ENCODE data around the gene ACTN2.

Gene ACTN2

DNA sequence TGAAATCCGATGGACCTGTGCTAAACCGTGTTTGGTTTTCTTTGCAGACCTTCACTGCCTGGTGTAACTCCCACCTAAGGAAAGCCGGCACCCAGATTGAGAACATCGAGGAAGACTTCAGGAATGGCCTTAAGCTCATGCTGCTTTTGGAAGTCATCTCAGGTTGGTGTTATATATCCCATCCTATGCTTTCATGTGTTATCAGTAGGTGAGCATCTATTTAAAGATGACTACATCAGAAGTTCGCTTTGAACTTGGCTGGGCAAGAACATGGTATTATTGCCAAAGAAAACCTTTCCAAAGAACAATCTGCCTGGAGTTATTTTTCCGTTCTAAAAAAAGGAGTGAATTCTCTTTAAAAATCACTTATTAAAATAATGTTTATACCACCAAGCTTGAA lies 31.5 kb downstream of the ACTN2 start:
- no peaks in the 10 kb centered on the region for H3K36me3 ChIP-seq (ENCODE audit: control insufficient read depth, insufficient read depth, low read length)
- no peaks in the 10 kb centered on the region for H3K27me3 ChIP-seq (ENCODE audit: control insufficient read depth, insufficient read depth, low read length)
- no peak overlapping the region for H3K4me3 ChIP-seq (ENCODE audit: low read depth, low read length)
- H3K4me1 ChIP-seq (ENCODE audit: control insufficient read depth, insufficient read depth, low read length) = no peaks in the 10 kb centered on the region
- H3K9ac ChIP-seq (ENCODE audit: low read depth, low read length) = no peak overlapping the region
- no peak overlapping the region for H3K27ac ChIP-seq (ENCODE audit: low read depth, low read length)
- H3K9me3 ChIP-seq (ENCODE audit: control insufficient read depth, insufficient read depth, low read length) = no peaks in the 10 kb centered on the region

DNA sequence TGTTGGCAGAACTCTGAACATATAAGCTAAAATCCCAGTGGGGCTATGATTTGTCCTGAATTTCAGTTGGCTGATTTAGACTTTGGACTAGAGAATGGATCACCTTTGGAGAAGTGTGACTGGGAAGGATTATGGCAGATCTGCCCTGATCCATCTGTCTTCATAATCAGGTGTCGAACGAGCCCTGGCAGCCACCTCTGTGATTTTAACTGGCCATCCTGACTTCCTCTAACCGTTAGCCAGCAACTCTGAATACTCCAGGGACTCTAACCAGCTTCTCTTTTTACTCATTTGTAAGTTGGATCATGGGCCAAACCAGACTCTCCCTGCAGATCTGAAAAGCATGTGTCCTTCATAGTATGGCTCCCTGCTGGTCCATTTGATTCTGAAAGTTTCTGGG lies 32.0 kb downstream of the ACTN2 start:
- no peak overlapping the region for H3K27ac ChIP-seq (ENCODE audit: low read depth, low read length)
- H3K4me3 ChIP-seq (ENCODE audit: low read depth, low read length) = no peak overlapping the region
- H3K27me3 ChIP-seq (ENCODE audit: control insufficient read depth, insufficient read depth, low read length) = no peaks in the 10 kb centered on the region
- no peaks in the 10 kb centered on the region for H3K9me3 ChIP-seq (ENCODE audit: control insufficient read depth, insufficient read depth, low read length)
- no peaks in the 10 kb centered on the region for H3K4me1 ChIP-seq (ENCODE audit: control insufficient read depth, insufficient read depth, low read length)
- no peak overlapping the region for H3K9ac ChIP-seq (ENCODE audit: low read depth, low read length)
- H3K36me3 ChIP-seq (ENCODE audit: control insufficient read depth, insufficient read depth, low read length) = no peaks in the 10 kb centered on the region

DNA sequence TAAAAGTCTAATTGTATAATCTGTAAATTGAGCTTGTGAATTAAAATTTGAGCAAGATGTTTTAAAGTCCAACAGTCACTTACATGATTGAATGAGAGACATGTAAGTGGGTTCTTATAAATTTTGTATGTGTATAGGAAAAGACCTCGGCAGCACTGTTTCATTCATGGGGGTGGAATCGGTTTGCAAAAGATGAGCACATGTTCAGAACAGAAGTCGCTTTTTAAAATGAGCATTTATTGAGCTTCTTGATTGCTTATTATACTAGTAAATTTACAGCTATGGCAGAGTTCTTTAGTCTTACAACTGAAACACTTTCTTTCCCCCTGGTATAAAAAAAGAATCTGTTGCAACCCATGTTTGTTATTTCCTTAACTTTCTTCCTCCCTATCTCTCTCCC lies 33.9 kb downstream of the ACTN2 start:
- H3K36me3 ChIP-seq (ENCODE audit: control insufficient read depth, insufficient read depth, low read length) = no peaks in the 10 kb centered on the region
- H3K9ac ChIP-seq (ENCODE audit: low read depth, low read length) = no peak overlapping the region
- no peaks in the 10 kb centered on the region for H3K27me3 ChIP-seq (ENCODE audit: control insufficient read depth, insufficient read depth, low read length)
- H3K4me1 ChIP-seq (ENCODE audit: control insufficient read depth, insufficient read depth, low read length) = no peaks in the 10 kb centered on the region
- H3K9me3 ChIP-seq (ENCODE audit: control insufficient read depth, insufficient read depth, low read length) = no peaks in the 10 kb centered on the region
- H3K4me3 ChIP-seq (ENCODE audit: low read depth, low read length) = no peak overlapping the region
- H3K27ac ChIP-seq (ENCODE audit: low read depth, low read length) = no peak overlapping the region

DNA sequence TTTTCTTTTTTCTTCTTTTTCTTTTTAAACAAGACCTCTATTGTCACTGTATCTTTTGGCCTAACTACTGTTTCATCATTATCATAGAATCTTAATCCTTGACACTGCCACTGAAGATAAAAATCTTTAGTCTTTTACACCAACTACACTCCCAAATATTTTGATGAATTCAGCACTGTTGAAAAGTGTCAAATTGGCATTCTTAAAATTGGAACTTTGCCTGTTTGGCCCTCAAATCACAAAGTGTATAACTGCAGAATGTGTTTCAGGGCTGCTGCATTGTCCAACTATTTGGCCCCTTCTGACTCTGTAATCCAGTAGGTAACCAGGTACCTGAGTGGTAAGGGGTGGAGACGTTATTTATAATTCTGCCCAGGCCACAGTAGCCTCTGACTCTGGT lies 34.3 kb downstream of the ACTN2 start:
- Histone ChIP-seq H3K27ac (ENCODE audit: low read depth, low read length) (no peak overlapping the region), H3K4me1 (ENCODE audit: control insufficient read depth, insufficient read depth, low read length) (no peaks in the 10 kb centered on the region), H3K9me3 (ENCODE audit: control insufficient read depth, insufficient read depth, low read length) (no peaks in the 10 kb centered on the region), H3K9ac (ENCODE audit: low read depth, low read length) (no peak overlapping the region), H3K36me3 (ENCODE audit: control insufficient read depth, insufficient read depth, low read length) (no peaks in the 10 kb centered on the region), H3K27me3 (ENCODE audit: control insufficient read depth, insufficient read depth, low read length) (no peaks in the 10 kb centered on the region), H3K4me3 (ENCODE audit: low read depth, low read length) (no peak overlapping the region)

DNA sequence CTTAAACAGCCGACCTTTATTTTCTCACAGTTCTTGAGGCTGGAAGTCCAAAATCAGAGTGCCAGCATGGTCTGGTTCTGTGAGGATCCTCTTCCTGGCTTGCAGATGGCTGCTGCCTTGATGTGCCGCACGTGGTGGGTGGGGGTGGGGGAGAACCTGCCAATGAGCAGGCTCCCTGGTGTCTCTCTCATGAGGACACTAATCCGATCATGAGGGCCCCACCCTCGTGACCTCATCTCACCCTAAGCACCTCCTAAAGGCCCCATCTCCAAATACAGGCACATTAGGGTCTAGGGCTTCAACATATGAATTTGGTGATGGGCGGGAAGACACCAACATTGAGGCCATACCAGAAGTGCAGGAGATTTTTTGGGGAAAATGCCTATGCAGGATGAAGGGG lies 37.8 kb downstream of the ACTN2 start:
- H3K27me3 ChIP-seq (ENCODE audit: control insufficient read depth, insufficient read depth, low read length) = no peaks in the 10 kb centered on the region
- no peaks in the 10 kb centered on the region for H3K36me3 ChIP-seq (ENCODE audit: control insufficient read depth, insufficient read depth, low read length)
- H3K27ac ChIP-seq (ENCODE audit: low read depth, low read length) = no peak overlapping the region
- no peak overlapping the region for H3K9ac ChIP-seq (ENCODE audit: low read depth, low read length)
- no peaks in the 10 kb centered on the region for H3K4me1 ChIP-seq (ENCODE audit: control insufficient read depth, insufficient read depth, low read length)
- H3K4me3 ChIP-seq (ENCODE audit: low read depth, low read length) = no peak overlapping the region
- no peaks in the 10 kb centered on the region for H3K9me3 ChIP-seq (ENCODE audit: control insufficient read depth, insufficient read depth, low read length)

DNA sequence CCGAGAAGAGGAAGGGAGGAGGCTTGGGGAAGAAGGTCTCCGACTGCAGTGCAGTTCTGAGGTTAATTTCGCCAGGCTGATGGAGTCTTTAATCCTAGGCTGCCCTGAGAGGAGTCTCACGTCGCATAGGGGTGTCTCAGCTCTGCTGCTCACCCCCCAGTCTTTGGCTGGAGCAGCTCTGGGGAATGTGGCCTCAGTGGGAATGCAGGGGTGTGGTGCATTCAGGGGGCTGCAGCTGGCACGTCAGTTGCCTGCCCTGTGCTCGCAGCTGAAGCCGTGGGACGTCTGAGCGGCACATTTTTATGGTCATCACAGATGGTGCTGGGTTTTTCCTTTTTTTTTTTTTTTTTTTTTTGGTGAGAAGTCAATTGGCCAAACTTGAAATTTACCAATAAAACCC lies 38.2 kb downstream of the ACTN2 start:
- no peak overlapping the region for H3K27ac ChIP-seq (ENCODE audit: low read depth, low read length)
- H3K27me3 ChIP-seq (ENCODE audit: control insufficient read depth, insufficient read depth, low read length) = no peaks in the 10 kb centered on the region
- no peaks in the 10 kb centered on the region for H3K36me3 ChIP-seq (ENCODE audit: control insufficient read depth, insufficient read depth, low read length)
- H3K9me3 ChIP-seq (ENCODE audit: control insufficient read depth, insufficient read depth, low read length) = no peaks in the 10 kb centered on the region
- H3K4me3 ChIP-seq (ENCODE audit: low read depth, low read length) = no peak overlapping the region
- H3K9ac ChIP-seq (ENCODE audit: low read depth, low read length) = no peak overlapping the region
- no peaks in the 10 kb centered on the region for H3K4me1 ChIP-seq (ENCODE audit: control insufficient read depth, insufficient read depth, low read length)

DNA sequence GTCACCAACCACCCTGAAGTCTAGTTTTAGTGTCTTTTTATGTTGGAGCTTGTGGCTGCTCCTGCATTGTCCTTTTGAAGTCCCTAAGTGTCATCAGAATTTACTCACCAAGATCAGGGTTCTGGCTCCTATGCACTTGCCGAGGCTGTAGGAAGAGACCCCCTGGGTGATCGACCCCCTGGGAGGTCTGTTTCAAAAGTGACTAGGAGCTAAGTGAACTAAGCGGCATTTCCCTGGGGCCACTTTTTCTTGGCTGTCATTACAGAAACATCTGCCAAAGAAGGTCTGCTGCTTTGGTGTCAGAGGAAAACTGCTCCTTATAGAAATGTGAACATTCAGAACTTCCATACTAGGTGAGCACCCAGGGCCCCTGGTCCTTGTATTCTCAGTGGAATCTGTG lies 39.4 kb downstream of the ACTN2 start:
- Histone ChIP-seq H3K27me3 (ENCODE audit: control insufficient read depth, insufficient read depth, low read length) (no peaks in the 10 kb centered on the region), H3K9ac (ENCODE audit: low read depth, low read length) (no peak overlapping the region), H3K9me3 (ENCODE audit: control insufficient read depth, insufficient read depth, low read length) (no peaks in the 10 kb centered on the region), H3K36me3 (ENCODE audit: control insufficient read depth, insufficient read depth, low read length) (no peaks in the 10 kb centered on the region), H3K4me3 (ENCODE audit: low read depth, low read length) (no peak overlapping the region), H3K27ac (ENCODE audit: low read depth, low read length) (no peak overlapping the region), H3K4me1 (ENCODE audit: control insufficient read depth, insufficient read depth, low read length) (no peaks in the 10 kb centered on the region)

DNA sequence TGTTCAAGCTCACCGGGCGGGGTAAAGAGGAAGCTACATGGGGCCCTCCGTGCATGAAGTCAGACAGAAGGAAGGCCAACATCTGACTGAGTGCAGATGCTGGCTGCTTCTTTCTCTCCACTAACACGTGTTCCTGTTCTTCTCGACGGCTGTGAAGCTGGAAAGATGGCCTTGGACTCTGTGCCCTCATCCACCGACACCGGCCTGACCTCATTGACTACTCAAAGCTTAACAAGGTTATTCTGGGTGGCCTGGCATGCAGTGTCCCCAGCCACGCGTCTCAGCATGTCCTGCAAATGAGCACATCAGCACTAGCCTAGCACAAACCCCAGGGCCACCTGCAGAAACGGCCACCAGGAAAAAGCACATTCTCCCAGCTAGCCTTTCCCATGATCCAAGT lies 41.2 kb downstream of the ACTN2 start:
- Histone ChIP-seq H3K27ac (ENCODE audit: low read depth, low read length) (no peak overlapping the region), H3K27me3 (ENCODE audit: control insufficient read depth, insufficient read depth, low read length) (no peaks in the 10 kb centered on the region), H3K9me3 (ENCODE audit: control insufficient read depth, insufficient read depth, low read length) (no peaks in the 10 kb centered on the region), H3K36me3 (ENCODE audit: control insufficient read depth, insufficient read depth, low read length) (no peaks in the 10 kb centered on the region), H3K9ac (ENCODE audit: low read depth, low read length) (no peak overlapping the region), H3K4me3 (ENCODE audit: low read depth, low read length) (no peak overlapping the region), H3K4me1 (ENCODE audit: control insufficient read depth, insufficient read depth, low read length) (no peaks in the 10 kb centered on the region)

DNA sequence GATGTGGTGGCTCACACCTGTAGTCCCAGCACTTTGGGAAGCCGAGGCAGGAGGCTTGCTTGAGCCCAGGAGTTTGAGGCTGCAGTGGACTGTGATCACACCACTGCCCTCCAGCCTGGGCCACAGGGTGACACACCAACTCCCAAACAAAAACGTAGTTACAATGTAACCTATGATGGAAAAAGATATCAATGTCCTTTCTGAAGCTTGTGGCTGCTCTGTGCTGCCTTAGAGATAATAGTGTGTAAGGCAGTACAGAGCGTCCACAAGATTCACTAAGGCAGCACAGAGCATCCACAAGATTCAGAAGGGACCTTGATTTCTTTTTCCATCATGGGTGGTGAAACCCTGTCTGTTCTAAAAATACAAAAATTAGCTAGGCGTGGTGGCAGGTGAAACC lies 42.5 kb downstream of the ACTN2 start:
- no peaks in the 10 kb centered on the region for H3K27me3 ChIP-seq (ENCODE audit: control insufficient read depth, insufficient read depth, low read length)
- no peaks in the 10 kb centered on the region for H3K36me3 ChIP-seq (ENCODE audit: control insufficient read depth, insufficient read depth, low read length)
- H3K4me3 ChIP-seq (ENCODE audit: low read depth, low read length) = no peak overlapping the region

DNA sequence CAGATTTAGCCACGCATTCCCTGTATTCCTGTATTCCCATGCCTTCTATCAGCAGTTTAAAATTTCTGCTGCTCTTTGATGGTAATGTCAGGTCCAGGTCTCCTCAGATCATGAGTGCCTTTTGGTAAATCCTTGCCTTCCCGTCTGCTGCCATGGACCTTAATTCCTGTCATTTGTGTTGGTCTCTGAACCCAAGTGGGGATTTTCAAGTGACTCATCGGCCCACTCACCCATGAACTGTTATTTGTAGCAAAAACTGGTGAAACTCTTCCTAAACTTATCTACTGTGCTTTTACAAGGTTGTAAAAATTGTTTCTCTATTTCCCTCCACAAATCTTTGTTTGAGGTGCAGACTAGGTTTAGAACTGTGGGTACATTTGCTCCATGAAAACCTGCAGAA lies 47.4 kb downstream of the ACTN2 start:
- no peak overlapping the region for H3K27ac ChIP-seq (ENCODE audit: low read depth, low read length)
- H3K36me3 ChIP-seq (ENCODE audit: control insufficient read depth, insufficient read depth, low read length) = no peaks in the 10 kb centered on the region
- no peaks in the 10 kb centered on the region for H3K9me3 ChIP-seq (ENCODE audit: control insufficient read depth, insufficient read depth, low read length)
- H3K27me3 ChIP-seq (ENCODE audit: control insufficient read depth, insufficient read depth, low read length) = no peaks in the 10 kb centered on the region
- H3K4me3 ChIP-seq (ENCODE audit: low read depth, low read length) = no peak overlapping the region
- H3K4me1 ChIP-seq (ENCODE audit: control insufficient read depth, insufficient read depth, low read length) = peaks cover 9% of the 10 kb centered on the region; the same call in 1 of the 2 replicates
- H3K9ac ChIP-seq (ENCODE audit: low read depth, low read length) = no peak overlapping the region

More for the DNA sequence above, 42.5 kb downstream of the ACTN2 start:
- Histone ChIP-seq H3K27ac (ENCODE audit: low read depth, low read length) (no peak overlapping the region), H3K9me3 (ENCODE audit: control insufficient read depth, insufficient read depth, low read length) (no peaks in the 10 kb centered on the region), H3K9ac (ENCODE audit: low read depth, low read length) (no peak overlapping the region), H3K4me1 (ENCODE audit: control insufficient read depth, insufficient read depth, low read length) (no peaks in the 10 kb centered on the region)

DNA sequence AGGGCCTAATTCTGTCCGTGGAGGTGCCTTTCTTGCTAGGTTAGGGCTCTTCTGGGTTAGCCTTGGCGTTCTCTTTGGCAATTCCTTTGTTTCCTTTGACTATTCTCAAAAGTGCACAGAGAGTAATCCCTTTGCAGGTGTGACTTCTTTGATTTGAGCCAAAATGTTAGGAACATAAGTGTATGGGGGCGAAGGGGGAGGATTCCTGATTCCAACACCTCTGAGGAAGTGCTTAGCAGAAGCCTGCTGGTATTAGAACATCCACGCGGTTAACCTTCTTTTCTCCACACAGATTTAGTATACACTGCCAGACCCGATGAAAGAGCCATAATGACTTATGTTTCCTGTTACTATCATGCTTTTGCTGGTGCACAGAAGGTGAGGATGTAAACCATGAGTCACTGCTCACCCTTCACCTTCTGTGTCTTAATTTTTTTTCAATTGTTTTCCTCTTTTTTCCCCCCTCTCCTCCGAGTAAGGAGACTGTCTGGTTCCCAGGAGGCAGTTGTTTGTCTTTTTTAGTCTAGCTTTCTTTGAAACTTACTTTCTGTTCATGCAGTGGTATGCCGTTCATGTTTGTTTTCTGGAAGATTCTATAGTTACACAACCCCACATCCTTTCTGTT lies 48.0 kb downstream of the ACTN2 start:
- H3K27ac ChIP-seq (ENCODE audit: low read depth, low read length) = no peak overlapping the region
- H3K27me3 ChIP-seq (ENCODE audit: control insufficient read depth, insufficient read depth, low read length) = no peaks in the 10 kb centered on the region
- no peak overlapping the region for H3K4me3 ChIP-seq (ENCODE audit: low read depth, low read length)
- no peaks in the 10 kb centered on the region for H3K36me3 ChIP-seq (ENCODE audit: control insufficient read depth, insufficient read depth, low read length)
- no peaks in the 10 kb centered on the region for H3K9me3 ChIP-seq (ENCODE audit: control insufficient read depth, insufficient read depth, low read length)
- H3K9ac ChIP-seq (ENCODE audit: low read depth, low read length) = no peak overlapping the region
- peaks cover 9% of the 10 kb centered on the region; the same call in 1 of the 2 replicates for H3K4me1 ChIP-seq (ENCODE audit: control insufficient read depth, insufficient read depth, low read length)

DNA sequence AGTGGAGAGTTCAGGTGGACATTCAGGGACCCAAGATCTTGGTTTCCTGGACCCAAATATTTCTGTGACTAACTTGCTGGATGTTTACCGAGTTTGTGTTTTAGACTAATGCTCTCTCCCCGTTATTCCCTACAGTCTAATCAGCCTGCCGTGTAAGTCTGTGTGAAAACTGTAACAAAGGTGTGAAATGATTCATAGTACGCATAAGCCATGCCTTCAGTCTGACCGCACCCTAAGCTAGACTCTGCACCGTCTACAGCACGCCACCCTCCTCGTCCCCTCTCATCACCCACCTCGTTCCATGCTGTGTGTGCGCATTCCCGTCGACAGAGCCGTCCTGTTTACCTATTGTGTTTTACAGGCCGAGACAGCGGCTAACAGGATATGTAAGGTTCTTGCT lies 50.5 kb downstream of the ACTN2 start:
- no peaks in the 10 kb centered on the region for H3K9me3 ChIP-seq (ENCODE audit: control insufficient read depth, insufficient read depth, low read length)
- H3K4me3 ChIP-seq (ENCODE audit: low read depth, low read length) = no peak overlapping the region
- H3K27ac ChIP-seq (ENCODE audit: low read depth, low read length) = no peak overlapping the region
- no peak overlapping the region for H3K9ac ChIP-seq (ENCODE audit: low read depth, low read length)
- H3K4me1 ChIP-seq (ENCODE audit: control insufficient read depth, insufficient read depth, low read length) = peaks cover 9% of the 10 kb centered on the region; the same call in 1 of the 2 replicates
- no peaks in the 10 kb centered on the region for H3K27me3 ChIP-seq (ENCODE audit: control insufficient read depth, insufficient read depth, low read length)
- no peaks in the 10 kb centered on the region for H3K36me3 ChIP-seq (ENCODE audit: control insufficient read depth, insufficient read depth, low read length)
